Trophoblast cell (in vitro differentiated cells and primary cell): ENCODE data around the gene SPOCK1.

ENCODE experiments used
- DNase-seq, 2 donors: peaks; one replicate each; pipeline ENCODE4 v3.0.0-alpha.2; 2016
- H2AFZ ChIP-seq: 2 replicates; pipeline ENCODE4 v1.6.1; 2013; ENCODE audit warnings: low read length, moderate library complexity, mild to moderate bottlenecking; ENCODE audit not compliant: insufficient read depth, poor library complexity
- H2AK5ac ChIP-seq: 2 replicates; pipeline ENCODE4 v1.6.1; 2013; ENCODE audit warnings: mild to moderate bottlenecking, low read length
- H2BK120ac ChIP-seq: 2 replicates; pipeline ENCODE4 v1.6.1; 2013; ENCODE audit warnings: low read length, mild to moderate bottlenecking, moderate library complexity; ENCODE audit not compliant: insufficient read depth, poor library complexity
- H2BK12ac ChIP-seq: 2 replicates; pipeline ENCODE4 v1.6.1; 2013; ENCODE audit warnings: mild to moderate bottlenecking, low read length, moderate library complexity
- H2BK5ac ChIP-seq: 2 replicates; pipeline ENCODE4 v1.6.1; 2013; ENCODE audit warnings: low read length, low read depth, moderate library complexity, mild to moderate bottlenecking; ENCODE audit not compliant: poor library complexity
- H3K14ac ChIP-seq: 2 replicates; pipeline ENCODE4 v1.6.1; 2013; ENCODE audit warnings: mild to moderate bottlenecking, low read length
- H3K18ac ChIP-seq: 2 replicates; pipeline ENCODE4 v1.6.1; 2013; ENCODE audit warnings: mild to moderate bottlenecking, low read length
- H3K23ac ChIP-seq: 2 replicates; pipeline ENCODE4 v1.6.1; 2013; ENCODE audit warnings: low read length
- H3K27ac ChIP-seq: 2 replicates; pipeline ENCODE4 v1.5.1; 2013; ENCODE audit warnings: low read depth, mild to moderate bottlenecking, inconsistent platforms, low read length, moderate library complexity
- H3K27me3 ChIP-seq: 2 replicates; pipeline ENCODE4 v1.6.1; 2013; ENCODE audit warnings: inconsistent platforms, mild to moderate bottlenecking, low read length, moderate library complexity; ENCODE audit not compliant: insufficient read depth
- H3K36me3 ChIP-seq, 2 experiments: 1 replicate in 1 of 2; 2 replicates in 1 of 2; pipeline ENCODE4 v1.6.1; 2013; ENCODE audit warnings: low read length in 2 of 2, mild to moderate bottlenecking in 2 of 2, moderate library complexity in 1 of 2; ENCODE audit not compliant: insufficient read depth in 2 of 2, control insufficient read depth in 1 of 2
- H3K4ac ChIP-seq: 2 replicates; pipeline ENCODE4 v1.6.1; 2013; ENCODE audit warnings: low read depth, mild to moderate bottlenecking, low read length, moderate library complexity
- H3K4me1 ChIP-seq, 2 experiments: 1 replicate in 1 of 2; 2 replicates in 1 of 2; pipeline ENCODE4 v1.6.1; 2013; ENCODE audit warnings: low read length in 2 of 2, mild to moderate bottlenecking in 2 of 2, moderate library complexity in 1 of 2; ENCODE audit not compliant: insufficient read depth in 2 of 2, control insufficient read depth in 1 of 2
- H3K4me2 ChIP-seq: 2 replicates; pipeline ENCODE4 v1.6.1; 2013; ENCODE audit warnings: inconsistent platforms, mild to moderate bottlenecking, low read length, moderate library complexity
- H3K4me3 ChIP-seq: 2 replicates; pipeline ENCODE4 v1.5.1; 2013; ENCODE audit warnings: mild to moderate bottlenecking, low read depth, low read length, inconsistent platforms
- H3K79me1 ChIP-seq: one replicate; pipeline ENCODE4 v1.6.1; 2013; ENCODE audit warnings: low read length
- H3K79me2 ChIP-seq: 2 replicates; pipeline ENCODE4 v1.6.1; 2013; ENCODE audit warnings: low read length, mild to moderate bottlenecking; ENCODE audit not compliant: control insufficient read depth, insufficient read depth, poor library complexity
- H3K9ac ChIP-seq: 2 replicates; pipeline ENCODE4 v1.6.1; 2013; ENCODE audit warnings: mild to moderate bottlenecking, low read length
- H3K9me3 ChIP-seq: 2 replicates; pipeline ENCODE4 v1.6.1; 2013; ENCODE audit warnings: low read depth, mild to moderate bottlenecking, control low read depth, inconsistent platforms, low read length; ENCODE audit not compliant: insufficient read depth
- H4K12ac ChIP-seq: 2 replicates; pipeline ENCODE4 v1.6.1; 2013; ENCODE audit warnings: low read depth, mild to moderate bottlenecking, low read length, moderate library complexity
- H4K8ac ChIP-seq: 2 replicates; pipeline ENCODE4 v1.6.1; 2013; ENCODE audit warnings: low read depth, mild to moderate bottlenecking, low read length, moderate library complexity
- H4K91ac ChIP-seq: one replicate; pipeline ENCODE4 v1.6.1; 2013; ENCODE audit warnings: low read depth, mild to moderate bottlenecking, low read length, moderate library complexity
- WGBS: extraction: QIAGEN DNeasy Blood & Tissue Kit; methylation state at CpG from one replicate; pipeline ENCODE4 v1.1.7; 2013; ENCODE audit warnings: missing lambda C conversion rate; ENCODE audit not compliant: insufficient read length, insufficient coverage; ENCODE audit errors: extremely low coverage; 5-methylcytosine and 5-hydroxymethylcytosine counted together

SPOCK1 gene

GRCh38 chr5:137309290-137309689 is 189.8 kb downstream of the SPOCK1 start:
- H2AFZ ChIP-seq = no peak overlapping the region
- H3K18ac ChIP-seq = no peak overlapping the region
- no peak overlapping the region for H2BK5ac ChIP-seq
- no peak overlapping the region for H3K4ac ChIP-seq
- DNase-seq = no peak
- no peaks in the 10 kb centered on the region for H3K9me3 ChIP-seq
- H4K8ac ChIP-seq = no peak overlapping the region
- H3K27ac ChIP-seq = no peak overlapping the region
- no peak overlapping the region for H3K14ac ChIP-seq
- no peaks in the 10 kb centered on the region for H3K79me2 ChIP-seq
- no peak overlapping the region for H4K12ac ChIP-seq
- no peak overlapping the region for H3K4me3 ChIP-seq
- peaks cover 2% of the 10 kb centered on the region in 2 experiments for H3K4me1 ChIP-seq
- H2AK5ac ChIP-seq = no peak overlapping the region
- no peaks in the 10 kb centered on the region for H3K27me3 ChIP-seq
- no peaks in the 10 kb centered on the region for H3K79me1 ChIP-seq
- H4K91ac ChIP-seq = no peak overlapping the region
- no peak overlapping the region for H2BK12ac ChIP-seq
- WGBS = no CpG with 5 or more reads among the region's 2 CpGs
- no peak overlapping the region for H3K4me2 ChIP-seq
- H2BK120ac ChIP-seq = no peak overlapping the region
- H3K36me3 ChIP-seq = no peaks in the 10 kb centered on the region
- no peak overlapping the region for H3K9ac ChIP-seq
- no peak overlapping the region for H3K23ac ChIP-seq

GRCh38 chr5:137308311-137308710 is 190.8 kb downstream of the SPOCK1 start:
- Histone ChIP-seq H3K4me1 (peaks cover 2% of the 10 kb centered on the region in 2 experiments), H3K79me2 (no peaks in the 10 kb centered on the region), H3K79me1 (no peaks in the 10 kb centered on the region), H2AFZ (no peak overlapping the region), H2AK5ac (no peak overlapping the region), H4K91ac (no peak overlapping the region), H2BK12ac (no peak overlapping the region), H3K9me3 (no peaks in the 10 kb centered on the region), H3K36me3 (no peaks in the 10 kb centered on the region), H3K18ac (no peak overlapping the region), H3K4ac (no peak overlapping the region), H3K27me3 (no peaks in the 10 kb centered on the region), H3K9ac (no peak overlapping the region), H3K4me2 (no peak overlapping the region), H2BK5ac (no peak overlapping the region), H4K8ac (no peak overlapping the region), H3K4me3 (no peak overlapping the region), H2BK120ac (no peak overlapping the region), H3K27ac (no peak overlapping the region), H3K23ac (no peak overlapping the region), H4K12ac (no peak overlapping the region), H3K14ac (no peak overlapping the region)
- DNase-seq = no peak
- WGBS = no CpG with 5 or more reads among the region's 3 CpGs

- H2BK120ac ChIP-seq = no peak overlapping the region
- no peak overlapping the region for H2AK5ac ChIP-seq
- H3K23ac ChIP-seq = no peak overlapping the region
- H3K79me2 ChIP-seq = no peaks in the 10 kb centered on the region
- H4K8ac ChIP-seq = no peak overlapping the region
- H3K4me1 ChIP-seq = peaks cover 2% of the 10 kb centered on the region in 2 experiments
- no peak overlapping the region for H2BK5ac ChIP-seq
- H4K12ac ChIP-seq = no peak overlapping the region
- no peak overlapping the region for H3K4ac ChIP-seq
- no peaks in the 10 kb centered on the region for H3K79me1 ChIP-seq
- no peak overlapping the region for H2AFZ ChIP-seq
- H3K9me3 ChIP-seq = no peaks in the 10 kb centered on the region
- no peak overlapping the region for H3K27ac ChIP-seq
- WGBS = no CpG with 5 or more reads among the region's 3 CpGs
- no peak overlapping the region for H4K91ac ChIP-seq
- no peak for DNase-seq
- H3K14ac ChIP-seq = no peak overlapping the region
- H3K9ac ChIP-seq = no peak overlapping the region
- no peaks in the 10 kb centered on the region for H3K27me3 ChIP-seq
- H3K18ac ChIP-seq = no peak overlapping the region
- H3K36me3 ChIP-seq = no peaks in the 10 kb centered on the region
- H2BK12ac ChIP-seq = no peak overlapping the region
- H3K4me3 ChIP-seq = no peak overlapping the region
- no peak overlapping the region for H3K4me2 ChIP-seq
Measured at GRCh38 chr5:137306903-137307302, 192.2 kb downstream of the SPOCK1 start.

- no peak overlapping the region for H3K27ac ChIP-seq
- H2BK120ac ChIP-seq = no peak overlapping the region
- H2BK5ac ChIP-seq = no peak overlapping the region
- H3K18ac ChIP-seq = no peak overlapping the region
- no peak overlapping the region for H3K9ac ChIP-seq
- H3K36me3 ChIP-seq = no peaks in the 10 kb centered on the region
- no peak overlapping the region for H3K23ac ChIP-seq
- H3K4me3 ChIP-seq = no peak overlapping the region
- no CpG with 5 or more reads among the region's 8 CpGs for WGBS
- no peak overlapping the region for H2AK5ac ChIP-seq
- no peaks in the 10 kb centered on the region for H3K79me1 ChIP-seq
- H3K14ac ChIP-seq = no peak overlapping the region
- peaks cover 2% of the 10 kb centered on the region in 2 experiments for H3K4me1 ChIP-seq
- no peaks in the 10 kb centered on the region for H3K27me3 ChIP-seq
- no peak overlapping the region for H2AFZ ChIP-seq
- H3K79me2 ChIP-seq = no peaks in the 10 kb centered on the region
- no peak overlapping the region for H4K12ac ChIP-seq
- no peak for DNase-seq
- no peak overlapping the region for H3K4ac ChIP-seq
- H4K91ac ChIP-seq = no peak overlapping the region
- H4K8ac ChIP-seq = no peak overlapping the region
- H2BK12ac ChIP-seq = no peak overlapping the region
- no peak overlapping the region for H3K4me2 ChIP-seq
- no peaks in the 10 kb centered on the region for H3K9me3 ChIP-seq
Measured at GRCh38 chr5:137305971-137306602, 193.0 kb downstream of the SPOCK1 start.
